H9 (cell line): ENCODE results near the gene MAP3K21. TPM values are rescaled to one million over a fixed set of nuclear protein-coding genes. Genes with fewer than 3 reads are reported as not detected.

Experiments
- DNase-seq: peaks from one replicate; pipeline ENCODE4 v3.0.0-alpha.2; 2017
- H2AFZ ChIP-seq: one replicate; pipeline ENCODE4 v1.6.1; 2013; ENCODE audit warnings: mild to moderate bottlenecking, low read length, control low read depth, moderate library complexity
- H2AK5ac ChIP-seq: 2 replicates; pipeline ENCODE4 v1.6.1; 2013; ENCODE audit warnings: low read length, control low read depth, mixed read lengths; ENCODE audit not compliant: insufficient read length
- H2BK120ac ChIP-seq: one replicate; pipeline ENCODE4 v1.6.1; 2013; ENCODE audit warnings: low read depth, mild to moderate bottlenecking, low read length, control low read depth, inconsistent platforms; ENCODE audit not compliant: poor library complexity, severe bottlenecking
- H2BK12ac ChIP-seq: 2 replicates; pipeline ENCODE4 v1.6.1; 2013; ENCODE audit warnings: low read length, control low read depth, mixed read lengths, low read depth; ENCODE audit not compliant: insufficient read length
- H2BK15ac ChIP-seq: 2 replicates; pipeline ENCODE4 v1.6.1; 2013; ENCODE audit warnings: low read depth, low read length, control low read depth
- H2BK20ac ChIP-seq: one replicate; pipeline ENCODE4 v1.6.1; 2013; ENCODE audit warnings: low read depth, mild to moderate bottlenecking, low read length, control low read depth, inconsistent platforms; ENCODE audit not compliant: poor library complexity, severe bottlenecking
- H2BK5ac ChIP-seq: 2 replicates; pipeline ENCODE4 v1.6.1; 2013; ENCODE audit warnings: low read length, control low read depth, mixed read lengths; ENCODE audit not compliant: insufficient read length
- H3K14ac ChIP-seq: 2 replicates; pipeline ENCODE4 v1.6.1; 2013; ENCODE audit warnings: low read length, control low read depth; ENCODE audit not compliant: insufficient read depth
- H3K18ac ChIP-seq: 2 replicates; pipeline ENCODE4 v1.6.1; 2013; ENCODE audit warnings: low read depth, mild to moderate bottlenecking, mixed read lengths, low read length, control low read depth; ENCODE audit not compliant: insufficient read length
- H3K23ac ChIP-seq: 2 replicates; pipeline ENCODE4 v1.6.1; 2013; ENCODE audit warnings: low read length, control low read depth, mixed read lengths, low read depth; ENCODE audit not compliant: insufficient read length
- H3K23me2 ChIP-seq: 2 replicates; pipeline ENCODE4 v1.6.1; 2013; ENCODE audit warnings: low read depth, mild to moderate bottlenecking, mixed read lengths, low read length, control low read depth; ENCODE audit not compliant: insufficient read length, poor library complexity, severe bottlenecking
- H3K27ac ChIP-seq: 2 replicates; pipeline ENCODE4 v1.5.1; 2013; ENCODE audit warnings: low read length, control low read depth, mixed read lengths, low read depth; ENCODE audit not compliant: insufficient read length
- H3K27me3 ChIP-seq: 2 replicates; pipeline ENCODE4 v1.6.1; 2013; ENCODE audit warnings: low read length, control low read depth, inconsistent platforms; ENCODE audit not compliant: insufficient read depth
- H3K4ac ChIP-seq: 2 replicates; pipeline ENCODE4 v1.6.1; 2013; ENCODE audit warnings: low read depth, mild to moderate bottlenecking, control low read depth, inconsistent platforms, low read length, moderate library complexity
- H3K4me1 ChIP-seq: 2 replicates; pipeline ENCODE4 v1.6.1; 2013; ENCODE audit warnings: low read length, control low read depth, inconsistent platforms; ENCODE audit not compliant: insufficient read depth
- H3K4me2 ChIP-seq: 2 replicates; pipeline ENCODE4 v1.6.1; 2013; ENCODE audit warnings: low read length, control low read depth, mixed read lengths; ENCODE audit not compliant: insufficient read length, insufficient read depth
- H3K56ac ChIP-seq: 2 replicates; pipeline ENCODE4 v1.6.1; 2013; ENCODE audit warnings: low read depth, mild to moderate bottlenecking, mixed read lengths, low read length, control low read depth; ENCODE audit not compliant: insufficient read length
- H3K79me1 ChIP-seq: 2 replicates; pipeline ENCODE4 v1.6.1; 2013; ENCODE audit warnings: low read depth, mild to moderate bottlenecking, moderate library complexity, low read length, control low read depth, inconsistent platforms; ENCODE audit not compliant: insufficient read depth, poor library complexity, severe bottlenecking
- H3K79me2 ChIP-seq: 2 replicates; pipeline ENCODE4 v1.6.1; 2013; ENCODE audit warnings: low read length, control low read depth, inconsistent platforms; ENCODE audit not compliant: insufficient read depth
- H3K9ac ChIP-seq: 2 replicates; pipeline ENCODE4 v1.6.1; 2013; ENCODE audit warnings: low read length, control low read depth, mixed read lengths; ENCODE audit not compliant: insufficient read length; ENCODE audit errors: extremely low read depth
- H3K9me3 ChIP-seq: one replicate; pipeline ENCODE4 v1.6.1; 2013; ENCODE audit warnings: low read depth, low read length, inconsistent platforms; ENCODE audit not compliant: control insufficient read depth
- H3T11ph ChIP-seq: one replicate; pipeline ENCODE4 v1.6.1; 2013; ENCODE audit warnings: mild to moderate bottlenecking, low read length, control low read depth, inconsistent platforms
- H4K20me1 ChIP-seq: one replicate; pipeline ENCODE4 v1.6.1; 2013; ENCODE audit not compliant: control insufficient read depth, insufficient read length, insufficient read depth
- H4K5ac ChIP-seq: 2 replicates; pipeline ENCODE4 v1.6.1; 2013; ENCODE audit warnings: low read depth, mild to moderate bottlenecking, mixed read lengths, low read length, control low read depth; ENCODE audit not compliant: insufficient read length
- H4K8ac ChIP-seq: replicated peaks from 2 replicates; pipeline ENCODE4 v1.6.1; 2013; ENCODE audit warnings: low read length, control low read depth, mixed read lengths, low read depth; ENCODE audit not compliant: insufficient read length
- H4K91ac ChIP-seq: 2 replicates; pipeline ENCODE4 v1.6.1; 2013; ENCODE audit warnings: low read depth, mild to moderate bottlenecking, moderate library complexity, mixed read lengths, low read length, control low read depth; ENCODE audit not compliant: insufficient read length
- H3K27ac Mint-ChIP-seq, 3 experiments: 2 replicates in 2 of 3; 3 replicates in 1 of 3; pipeline ENCODE4 v1.8.0; 2020 to 2021; ENCODE audit warnings: mixed read lengths in 3 of 3, mild to moderate bottlenecking in 1 of 3, moderate library complexity in 1 of 3
- H3K27me3 Mint-ChIP-seq: 2 replicates; pipeline ENCODE4 v1.8.0; 2021; ENCODE audit warnings: low read depth, mild to moderate bottlenecking, moderate library complexity, mixed read lengths
- H3K36me3 Mint-ChIP-seq, 3 experiments: 2 replicates in 2 of 3; 3 replicates in 1 of 3; pipeline ENCODE4 v1.8.0; 2020 to 2021; ENCODE audit warnings: low read depth in 3 of 3, mixed read lengths in 3 of 3; ENCODE audit not compliant: insufficient read depth in 1 of 3
- H3K4me1 Mint-ChIP-seq, 2 experiments: 2 replicates each; pipeline ENCODE4 v1.8.0; 2020; ENCODE audit warnings: mixed read lengths in 2 of 2
- H3K4me3 Mint-ChIP-seq, 2 experiments: 2 replicates in 1 of 2; 3 replicates in 1 of 2; pipeline ENCODE4 v1.8.0; 2020 to 2021; ENCODE audit warnings: mild to moderate bottlenecking in 2 of 2, mixed read lengths in 2 of 2, moderate library complexity in 1 of 2
- H3K9me3 Mint-ChIP-seq, 2 experiments: 2 replicates in 1 of 2; 3 replicates in 1 of 2; pipeline ENCODE4 v1.8.0; 2020; ENCODE audit warnings: mild to moderate bottlenecking in 2 of 2, mixed read lengths in 2 of 2, moderate library complexity in 1 of 2
- CTCF ChIP-seq: fragments of 200-600 bp; sonication (generic); conservative IDR thresholded peaks from 3 replicates; pipeline ENCODE4 v1.8.0; 2021; ENCODE audit warnings: antibody characterized with exemption, mild to moderate bottlenecking
- WGBS: extraction: QIAGEN DNeasy Blood & Tissue Kit; methylation state at CpG from one replicate; pipeline ENCODE4 v1.1.7; 2013; ENCODE audit warnings: missing lambda C conversion rate, low lambda C conversion rate, mixed read lengths; ENCODE audit not compliant: insufficient read length; ENCODE audit errors: extremely low coverage; 5-methylcytosine and 5-hydroxymethylcytosine counted together
- total RNA-seq: library from RNA; stranded (reverse); gene quantifications from 2 replicates; pipeline ENCODE4 v1.2.1, GENCODE V29; 2021

The MAP3K21 gene
- total RNA-seq, 1 experiment from 2014 or later, result 11.7 TPM

GRCh38 chr1:233367057-233367803 lies 39.7 kb downstream of the MAP3K21 start:
- H3K9me3 ChIP-seq, result no peaks in the 10 kb centered on the region
- H3K56ac ChIP-seq, result no peak overlapping the region
- peak; percentile 68 for DNase-seq
- H3K4me2 ChIP-seq, result peak overlapping the region; percentile 59
- no peak overlapping the region for H2BK20ac ChIP-seq
- H3K27ac ChIP-seq, result peak overlapping the region; percentile 94
- peaks cover 3 to 4% (median 4%) of the 10 kb centered on the region in 3 experiments; a peak in 5 of 7 replicates for H3K36me3 Mint-ChIP-seq
- H3K14ac ChIP-seq, result no peak overlapping the region
- peaks cover 46 to 50% of the 10 kb centered on the region in 2 experiments for H3K4me1 Mint-ChIP-seq
- WGBS, result no CpG with 5 or more reads among the region's 6 CpGs
- no peak overlapping the region for H3K23ac ChIP-seq
- no peak overlapping the region for H2BK15ac ChIP-seq
- no peak overlapping the region for H4K5ac ChIP-seq
- H4K8ac ChIP-seq, result no peak overlapping the region
- H3K23me2 ChIP-seq, result no peaks in the 10 kb centered on the region
- H3K27me3 ChIP-seq, result no peaks in the 10 kb centered on the region
- H3K9me3 Mint-ChIP-seq, result no peaks in the 10 kb centered on the region
- TF ChIP-seq CTCF, result no peak
- no peaks in the 10 kb centered on the region for H3K27me3 Mint-ChIP-seq
- no peak overlapping the region for H4K91ac ChIP-seq
- H3K4me3 Mint-ChIP-seq, result no peak overlapping the region; a peak in 1 of 5 replicates
- H4K20me1 ChIP-seq, result no peaks in the 10 kb centered on the region
- H2AFZ ChIP-seq, result no peak overlapping the region
- no peak overlapping the region for H3K9ac ChIP-seq
- no peak overlapping the region for H2BK120ac ChIP-seq
- peak overlapping the region; percentile 59 to 82 (median 71); a peak in 6 of 7 replicates for H3K27ac Mint-ChIP-seq
- no peak overlapping the region for H2BK5ac ChIP-seq
- H3K79me1 ChIP-seq, result no peaks in the 10 kb centered on the region
- no peaks in the 10 kb centered on the region for H3K79me2 ChIP-seq
- H3K18ac ChIP-seq, result no peak overlapping the region
- no peak overlapping the region for H3T11ph ChIP-seq
- no peak overlapping the region for H2AK5ac ChIP-seq
- no peak overlapping the region for H3K4ac ChIP-seq
- H2BK12ac ChIP-seq, result no peak overlapping the region
- peaks cover 9% of the 10 kb centered on the region; the same call in 1 of the 2 replicates for H3K4me1 ChIP-seq
